LNCAP (cell line): Measurements from ENCODE around the gene MUC3A.

Experiments
- CTCF ChIP-seq: fragments of 450-650 bp; IDR thresholded peaks from 2 replicates; pipeline ENCODE4 v1.5.1; 2017; ENCODE audit warnings: mild to moderate bottlenecking

The MUC3A gene

GRCh38 chr7:101009629-101010028 is 60.3 kb downstream of the MUC3A start:
- no peak for TF ChIP-seq CTCF

- no peak for TF ChIP-seq CTCF
Measured at GRCh38 chr7:101012931-101013330, 63.6 kb downstream of the MUC3A start.

- no peak for TF ChIP-seq CTCF
Measured at GRCh38 chr7:101015626-101016025, 66.3 kb downstream of the MUC3A start.

- TF ChIP-seq CTCF, result no peak
Measured at GRCh38 chr7:101017064-101017777, 67.9 kb downstream of the MUC3A start.
